HepG2 (cell line): ENCODE data around the gene DRC7. TPM values are rescaled to one million over a fixed set of nuclear protein-coding genes. Genes with fewer than 3 reads are reported as not detected.

Experiments
- ARID2 ChIP-seq: sonication (generic); formaldehyde crosslinking; IDR thresholded peaks from 2 replicates; pipeline ENCODE4 v1.8.1; 2022; ENCODE audit warnings: mild to moderate bottlenecking, missing genetic modification reagents, borderline replicate concordance
- ETV6 ChIP-seq: sonication (generic); formaldehyde crosslinking; conservative IDR thresholded peaks from 2 replicates; pipeline ENCODE4 v1.4.0; 2020; ENCODE audit warnings: missing genetic modification reagents
- FOXA1 ChIP-seq, 2 experiments: fragments of 450-650 bp in 1 of 2; sonication (generic) in 1 of 2; formaldehyde crosslinking in 1 of 2; IDR thresholded peaks; 2 replicates each; pipeline versions ENCODE4 v1.4.0 to v1.6.1; 2016 to 2020; ENCODE audit warnings: missing genetic modification reagents in 1 of 2
- GZF1 ChIP-seq: sonication (generic); formaldehyde crosslinking; IDR thresholded peaks from 2 replicates; pipeline ENCODE4 v1.5.1; 2020; ENCODE audit warnings: mild to moderate bottlenecking, missing genetic modification reagents
- HNRNPK ChIP-seq: fragments of 200-400 bp; formaldehyde crosslinking; IDR thresholded peaks from 2 replicates; pipeline ENCODE4 v1.6.1; 2018; ENCODE audit warnings: low read length, low read depth, moderate library complexity, mild to moderate bottlenecking; ENCODE audit not compliant: poor library complexity, severe bottlenecking
- MAZ ChIP-seq, 2 experiments: sonication (generic) in 1 of 2; formaldehyde crosslinking in 1 of 2; IDR thresholded peaks; 2 replicates each; pipeline versions ENCODE4 v1.5.0 to v1.6.1; 2012 to 2020; ENCODE audit warnings: low read depth in 2 of 2, mild to moderate bottlenecking in 2 of 2, borderline replicate concordance in 1 of 2, improper control_type of control experiment in 1 of 2, low read length in 1 of 2, missing genetic modification reagents in 1 of 2, moderate library complexity in 1 of 2
- NR1H2 ChIP-seq: sonication (generic); formaldehyde crosslinking; IDR thresholded peaks from 2 replicates; pipeline ENCODE4 v1.8.1; 2022; ENCODE audit warnings: low read depth, missing genetic modification reagents, borderline replicate concordance
- PCBP2 ChIP-seq: fragments of 200-400 bp; formaldehyde crosslinking; optimal IDR thresholded peaks from 2 replicates; pipeline ENCODE3; 2018; ENCODE audit warnings: low read length, low read depth; ENCODE audit not compliant: poor library complexity, severe bottlenecking
- POLR2A ChIP-seq, 2 experiments: IDR thresholded peaks; 2 replicates each; pipeline ENCODE4 v1.6.1; 2011; ENCODE audit warnings: low read depth in 2 of 2, low read length in 2 of 2, mild to moderate bottlenecking in 1 of 2, moderate library complexity in 1 of 2; ENCODE audit not compliant: insufficient read depth in 1 of 2
- RBM22 ChIP-seq: fragments of 200-400 bp; formaldehyde crosslinking; optimal IDR thresholded peaks from 2 replicates; pipeline ENCODE3; 2017; ENCODE audit warnings: mild to moderate bottlenecking, low read length, moderate library complexity
- SKI ChIP-seq: fragments of 450-650 bp; IDR thresholded peaks from one replicate; pipeline ENCODE4 v1.6.1; 2018; ENCODE audit warnings: mild to moderate bottlenecking; ENCODE audit not compliant: partially characterized antibody
- SMC3 ChIP-seq: IDR thresholded peaks from 2 replicates; pipeline ENCODE4 v1.6.1; 2011; ENCODE audit warnings: low read length, improper control_type of control experiment
- SP140L ChIP-seq: sonication (generic); formaldehyde crosslinking; IDR thresholded peaks from 2 replicates; pipeline ENCODE4 v1.4.0; 2020; ENCODE audit warnings: missing genetic modification reagents, borderline replicate concordance
- TBP ChIP-seq: sonication (generic); formaldehyde crosslinking; IDR thresholded peaks from 2 replicates; pipeline ENCODE4 v1.5.0; 2020; ENCODE audit warnings: missing genetic modification reagents
- ZBTB49 ChIP-seq: sonication (generic); formaldehyde crosslinking; IDR thresholded peaks from 2 replicates; pipeline ENCODE4 v1.4.0; 2020; ENCODE audit warnings: missing genetic modification reagents, borderline replicate concordance
- ZFAT ChIP-seq: sonication (generic); formaldehyde crosslinking; conservative IDR thresholded peaks from 2 replicates; pipeline ENCODE4 v1.8.1; 2023; ENCODE audit warnings: missing genetic modification reagents, inconsistent platforms
- ZFP91 ChIP-seq: sonication (generic); formaldehyde crosslinking; IDR thresholded peaks from 2 replicates; pipeline ENCODE4 v1.9.0; 2022; ENCODE audit warnings: missing genetic modification reagents, mild to moderate bottlenecking, borderline replicate concordance
- ZNF256 ChIP-seq: sonication (generic); formaldehyde crosslinking; conservative IDR thresholded peaks from 2 replicates; pipeline ENCODE4 v1.4.0; 2020; ENCODE audit warnings: missing genetic modification reagents
- ZNF33B ChIP-seq: sonication (generic); formaldehyde crosslinking; IDR thresholded peaks from 2 replicates; pipeline ENCODE4 v1.5.1; 2020; ENCODE audit warnings: mild to moderate bottlenecking, missing genetic modification reagents
- ZNF577 ChIP-seq: sonication (generic); formaldehyde crosslinking; IDR thresholded peaks from 2 replicates; pipeline ENCODE4 v1.4.0; 2020; ENCODE audit warnings: mild to moderate bottlenecking, low read depth, missing genetic modification reagents, borderline replicate concordance
- ZNF83 ChIP-seq: sonication (generic); formaldehyde crosslinking; IDR thresholded peaks from 2 replicates; pipeline ENCODE4 v1.4.0; 2020; ENCODE audit warnings: missing genetic modification reagents, mild to moderate bottlenecking, borderline replicate concordance
- polyA plus RNA-seq, 8 experiments: library from polyadenylated mRNA; depleted of rRNA in 3 of 8; stranded (reverse) in 7 of 8; unstranded in 1 of 8; fragments of >200 nt; fragmentation: Illumina TruSeq in 4 of 8; extraction: Trizol in 4 of 8; gene quantifications; 2 replicates each; pipeline versions ENCODE4 v1.2.1 to v1.2.3, GENCODE V29; 2011 to 2016; ENCODE audit warnings: low read depth in 4 of 8, missing spikeins in 1 of 8, mixed read lengths in 1 of 8; ENCODE audit not compliant: insufficient read depth in 1 of 8
- total RNA-seq, 5 experiments: library from RNA; depleted of rRNA; stranded (reverse); fragments of >200 nt; fragmentation: Illumina TruSeq; extraction: Trizol; gene quantifications; 2 replicates each; pipeline ENCODE4 v1.2.3, GENCODE V29; 2016; ENCODE audit warnings: low read depth in 1 of 5
- TF ChIP-seq, protein P1 (sequence below): sonication (generic); formaldehyde crosslinking; IDR thresholded peaks from 2 replicates; pipeline ENCODE4 v1.5.0; 2020; ENCODE audit warnings: missing genetic modification reagents, mild to moderate bottlenecking, borderline replicate concordance

DRC7 gene
- total and polyA plus RNA-seq, 2 of the 13 experiments (the other 11 are each of a cell fraction or from before 2014, with no cell fraction given), result 2.7 to 3.4 TPM

- TF ChIP-seq HNRNPK (peak; percentile 34), ZBTB49 (CRISPR knock-in tag) (no peak; the same call in 1 of the 2 replicates), ZNF83 (no peak), GZF1 (CRISPR knock-in tag) (no peak), ETV6 (CRISPR knock-in tag) (peak; percentile 59), ZNF577 (CRISPR knock-in tag) (no peak), ZFP91 (CRISPR knock-in tag) (no peak), ARID2 (CRISPR knock-in tag) (no peak), SMC3 (no peak), ZNF256 (CRISPR knock-in tag) (0 out of 2 replicates have a peak, but pooled peaks have one; percentile 43), ZNF33B (CRISPR knock-in tag) (no peak), POLR2A (IDR thresholded peaks at IDR 0.05; ENCODE audit: insufficient read depth in 1 of 2, low read depth in 2 of 2, low read length in 2 of 2) (peak; percentile 40 to 65; a peak in 2 of 4 replicates), SP140L (CRISPR knock-in tag) (no peak), TBP (CRISPR knock-in tag) (no peak), RBM22 (no peak), FOXA1 (IDR thresholded peaks at IDR 0.05) (no peak), FOXA1 (CRISPR knock-in tag; IDR thresholded peaks at IDR 0.05) (no peak), PCBP2 (no peak), MAZ (IDR thresholded peaks at IDR 0.05; ENCODE audit: borderline replicate concordance, low read depth, low read length) (peak; percentile 64), MAZ (CRISPR knock-in tag; IDR thresholded peaks at IDR 0.05; ENCODE audit: low read depth) (peak; percentile 65; the same call in 1 of the 2 replicates), NR1H2 (no peak), ZFAT (CRISPR knock-in tag) (no peak), SKI (no peak)
- TF ChIP-seq, protein P1, sequence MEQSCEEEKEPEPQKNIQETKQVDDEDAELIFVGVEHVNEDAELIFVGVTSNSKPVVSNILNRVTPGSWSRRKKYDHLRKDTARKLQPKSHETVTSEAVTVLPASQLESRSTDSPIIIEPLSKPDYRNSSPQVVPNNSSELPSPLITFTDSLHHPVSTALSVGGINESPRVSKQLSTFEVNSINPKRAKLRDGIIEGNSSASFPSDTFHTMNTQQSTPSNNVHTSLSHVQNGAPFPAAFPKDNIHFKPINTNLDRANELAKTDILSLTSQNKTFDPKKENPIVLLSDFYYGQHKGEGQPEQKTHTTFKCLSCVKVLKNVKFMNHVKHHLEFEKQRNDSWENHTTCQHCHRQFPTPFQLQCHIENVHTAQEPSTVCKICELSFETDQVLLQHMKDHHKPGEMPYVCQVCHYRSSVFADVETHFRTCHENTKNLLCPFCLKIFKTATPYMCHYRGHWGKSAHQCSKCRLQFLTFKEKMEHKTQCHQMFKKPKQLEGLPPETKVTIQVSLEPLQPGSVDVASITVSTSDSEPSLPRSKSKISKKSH (CRISPR knock-in tag), result 0 out of 2 replicates have a peak, but pooled peaks have one; percentile 15
These were observed 41.3 kb downstream of the DRC7 start, which contains the start of gene KATNB1 (continued) for GRCh38 chr16:57735755-57736418.
